Activated T-helper 1 cell treated with anti-CD3 and anti-CD28 coated beads, Interleukin-12 subunit alpha, Interleukin-12 subunit beta, Interleukin-2, Interleukin-4 antibody, amounts not matched to agents 30 ng/mL and 10 ng/mL and 1 ng/mL, durations not matched to agents 14 hours and 24 hours and 36 hours (primary cell): Measurements from ENCODE around the gene FREM2. TPM values are rescaled to one million over a fixed set of nuclear protein-coding genes. Genes with fewer than 3 reads are reported as not detected.

Source experiments
- DNase-seq: peaks from one replicate; pipeline ENCODE4 v3.0.0; 2021; ENCODE audit warnings: low spot score
- H3K27ac Mint-ChIP-seq: one replicate; pipeline ENCODE4 v1.8.0; 2021; ENCODE audit warnings: mild to moderate bottlenecking, mixed read lengths
- H3K27me3 Mint-ChIP-seq: one replicate; pipeline ENCODE4 v1.8.0; 2022; ENCODE audit warnings: mild to moderate bottlenecking, moderate library complexity, mixed read lengths; ENCODE audit not compliant: insufficient read depth
- H3K36me3 Mint-ChIP-seq: one replicate; pipeline ENCODE4 v1.8.0; 2021; ENCODE audit warnings: low read depth, mixed read lengths
- H3K4me1 Mint-ChIP-seq: one replicate; pipeline ENCODE4 v1.8.0; 2021; ENCODE audit warnings: low read depth, mixed read lengths
- H3K4me3 Mint-ChIP-seq: one replicate; pipeline ENCODE4 v1.8.0; 2021; ENCODE audit warnings: mild to moderate bottlenecking, moderate library complexity, mixed read lengths
- H3K9me3 Mint-ChIP-seq: one replicate; pipeline ENCODE4 v1.8.0; 2021; ENCODE audit warnings: mixed read lengths
- intact Hi-C: fragments of 100-400 bp; cut with micrococcal nuclease; formaldehyde crosslinking; loops from one replicate; pipeline ENCODE4 v1.15.1; 2024
- total RNA-seq: library from RNA; stranded (reverse); gene quantifications from 2 replicates; pipeline ENCODE4 v1.2.3, GENCODE V29; 2022

The FREM2 gene, protein sequence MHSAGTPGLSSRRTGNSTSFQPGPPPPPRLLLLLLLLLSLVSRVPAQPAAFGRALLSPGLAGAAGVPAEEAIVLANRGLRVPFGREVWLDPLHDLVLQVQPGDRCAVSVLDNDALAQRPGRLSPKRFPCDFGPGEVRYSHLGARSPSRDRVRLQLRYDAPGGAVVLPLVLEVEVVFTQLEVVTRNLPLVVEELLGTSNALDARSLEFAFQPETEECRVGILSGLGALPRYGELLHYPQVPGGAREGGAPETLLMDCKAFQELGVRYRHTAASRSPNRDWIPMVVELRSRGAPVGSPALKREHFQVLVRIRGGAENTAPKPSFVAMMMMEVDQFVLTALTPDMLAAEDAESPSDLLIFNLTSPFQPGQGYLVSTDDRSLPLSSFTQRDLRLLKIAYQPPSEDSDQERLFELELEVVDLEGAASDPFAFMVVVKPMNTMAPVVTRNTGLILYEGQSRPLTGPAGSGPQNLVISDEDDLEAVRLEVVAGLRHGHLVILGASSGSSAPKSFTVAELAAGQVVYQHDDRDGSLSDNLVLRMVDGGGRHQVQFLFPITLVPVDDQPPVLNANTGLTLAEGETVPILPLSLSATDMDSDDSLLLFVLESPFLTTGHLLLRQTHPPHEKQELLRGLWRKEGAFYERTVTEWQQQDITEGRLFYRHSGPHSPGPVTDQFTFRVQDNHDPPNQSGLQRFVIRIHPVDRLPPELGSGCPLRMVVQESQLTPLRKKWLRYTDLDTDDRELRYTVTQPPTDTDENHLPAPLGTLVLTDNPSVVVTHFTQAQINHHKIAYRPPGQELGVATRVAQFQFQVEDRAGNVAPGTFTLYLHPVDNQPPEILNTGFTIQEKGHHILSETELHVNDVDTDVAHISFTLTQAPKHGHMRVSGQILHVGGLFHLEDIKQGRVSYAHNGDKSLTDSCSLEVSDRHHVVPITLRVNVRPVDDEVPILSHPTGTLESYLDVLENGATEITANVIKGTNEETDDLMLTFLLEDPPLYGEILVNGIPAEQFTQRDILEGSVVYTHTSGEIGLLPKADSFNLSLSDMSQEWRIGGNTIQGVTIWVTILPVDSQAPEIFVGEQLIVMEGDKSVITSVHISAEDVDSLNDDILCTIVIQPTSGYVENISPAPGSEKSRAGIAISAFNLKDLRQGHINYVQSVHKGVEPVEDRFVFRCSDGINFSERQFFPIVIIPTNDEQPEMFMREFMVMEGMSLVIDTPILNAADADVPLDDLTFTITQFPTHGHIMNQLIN (N-terminal part only)
- 0.05 TPM in 2 replicates for total RNA-seq

DNA sequence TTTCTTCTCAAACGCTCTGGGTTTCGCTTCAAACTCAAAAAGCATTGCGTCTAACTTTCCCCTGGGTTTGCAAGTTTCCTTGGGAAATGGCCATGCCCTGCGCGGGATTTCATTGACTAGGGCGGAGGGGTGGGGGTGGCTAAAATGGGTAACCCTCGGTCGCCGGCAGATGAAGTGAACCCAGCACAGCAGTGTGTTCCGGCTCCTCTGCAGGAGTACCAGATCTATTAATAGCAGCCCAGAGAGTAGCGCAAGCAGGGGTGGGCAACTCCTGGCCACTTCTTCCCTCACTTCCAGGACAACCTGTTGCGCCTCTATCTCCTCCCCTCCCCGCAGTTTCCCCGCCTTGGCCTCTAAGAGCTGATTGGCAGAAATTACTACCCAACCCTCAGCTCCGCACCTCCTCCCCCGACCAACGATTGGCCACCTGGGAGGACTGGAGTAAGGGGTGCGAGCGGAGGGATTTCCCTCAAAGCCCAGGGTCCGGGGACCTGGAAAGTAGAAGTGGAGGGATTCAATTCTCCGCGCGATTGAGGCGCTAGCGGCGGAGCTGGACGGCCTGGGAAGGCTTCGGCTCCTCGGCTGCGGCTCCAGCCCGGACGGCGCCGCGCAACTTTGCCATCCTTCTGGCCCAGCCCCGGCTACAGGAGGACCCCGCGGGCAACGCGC lies at the start of gene FREM2:
Gene FREM2 (plus strand): TSS at position 501 of the 669 bp plus-strand sequence. CDS start 268 bp downstream, outside the sequence.
- DNase-seq = no peak
- H3K4me1 Mint-ChIP-seq = no peaks in the 10 kb centered on the region
- no peaks in the 10 kb centered on the region for H3K36me3 Mint-ChIP-seq
- no peak within 1 kb of the TSS for H3K27ac Mint-ChIP-seq
- H3K9me3 Mint-ChIP-seq = no peaks in the 10 kb centered on the region
- intact Hi-C loops = no loop called here
- peaks cover 23% of the 10 kb centered on the region for H3K27me3 Mint-ChIP-seq
- no peak within 1 kb of the TSS for H3K4me3 Mint-ChIP-seq

DNA sequence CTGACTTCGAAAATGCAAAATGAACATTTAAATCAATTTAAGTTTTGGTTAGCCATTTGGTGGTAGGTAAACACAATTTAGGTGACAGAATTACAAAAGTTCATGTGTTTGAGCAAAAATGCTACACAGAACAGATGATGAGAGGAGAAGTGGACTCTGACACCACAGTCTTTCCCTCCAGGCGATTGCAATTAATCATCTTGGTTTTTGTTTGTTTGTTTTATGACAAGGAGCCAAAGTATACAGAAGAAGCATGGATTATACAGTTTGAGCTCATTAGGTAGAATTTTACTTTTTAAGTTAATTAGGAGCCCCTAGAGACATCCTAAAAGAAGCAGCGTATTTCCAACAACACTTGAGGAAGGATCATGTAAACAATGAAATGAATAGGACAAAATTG lies 49.3 kb upstream of the FREM2 start:
- Mint-ChIP-seq H3K27me3 (no peaks in the 10 kb centered on the region), H3K9me3 (no peaks in the 10 kb centered on the region), H3K36me3 (no peaks in the 10 kb centered on the region), H3K4me1 (no peaks in the 10 kb centered on the region), H3K27ac (no peak overlapping the region), H3K4me3 (no peak overlapping the region)
- intact Hi-C loops = no loop called here
- DNase-seq = no peak

DNA sequence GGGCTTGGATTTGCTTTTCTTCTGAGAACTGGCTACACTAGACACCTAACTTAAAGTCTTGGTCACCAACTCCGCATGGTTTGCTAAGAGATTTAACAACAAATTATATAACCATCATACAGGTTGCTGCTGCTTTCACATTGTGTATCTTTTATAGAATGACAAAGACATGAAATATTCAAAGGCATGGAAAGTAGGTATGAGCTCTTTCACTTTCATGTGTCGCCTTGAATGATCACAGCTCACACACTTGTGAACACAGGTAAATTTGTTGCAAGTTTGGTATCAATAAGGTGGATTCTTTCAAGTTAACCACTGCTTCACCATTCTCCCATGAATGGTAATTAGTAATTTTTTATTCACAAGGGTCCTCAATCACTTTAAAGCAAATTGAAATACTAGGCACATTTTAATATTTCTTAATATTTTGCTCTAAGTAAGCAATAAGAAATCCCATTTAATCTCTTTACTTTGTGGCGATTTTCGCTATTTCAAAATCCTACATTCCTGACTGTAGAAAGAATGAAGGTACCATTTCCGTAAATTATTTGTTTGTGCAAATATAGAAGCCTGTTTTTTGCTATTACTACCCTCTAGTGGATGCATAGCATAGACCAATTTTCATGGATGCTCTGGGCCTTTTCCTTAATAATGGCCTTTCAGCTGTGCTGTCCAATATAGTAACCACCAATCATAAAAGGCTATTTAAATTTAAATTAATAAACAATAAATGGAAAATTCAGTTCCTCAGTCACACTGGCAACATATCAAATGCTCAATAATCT lies 45.5 kb upstream of the FREM2 start:
- H3K4me3 Mint-ChIP-seq = no peak overlapping the region
- H3K27me3 Mint-ChIP-seq = no peaks in the 10 kb centered on the region
- H3K9me3 Mint-ChIP-seq = no peaks in the 10 kb centered on the region
- no peaks in the 10 kb centered on the region for H3K4me1 Mint-ChIP-seq
- DNase-seq = no peak
- no peaks in the 10 kb centered on the region for H3K36me3 Mint-ChIP-seq
- H3K27ac Mint-ChIP-seq = no peak overlapping the region
- intact Hi-C loops = no loop called here

DNA sequence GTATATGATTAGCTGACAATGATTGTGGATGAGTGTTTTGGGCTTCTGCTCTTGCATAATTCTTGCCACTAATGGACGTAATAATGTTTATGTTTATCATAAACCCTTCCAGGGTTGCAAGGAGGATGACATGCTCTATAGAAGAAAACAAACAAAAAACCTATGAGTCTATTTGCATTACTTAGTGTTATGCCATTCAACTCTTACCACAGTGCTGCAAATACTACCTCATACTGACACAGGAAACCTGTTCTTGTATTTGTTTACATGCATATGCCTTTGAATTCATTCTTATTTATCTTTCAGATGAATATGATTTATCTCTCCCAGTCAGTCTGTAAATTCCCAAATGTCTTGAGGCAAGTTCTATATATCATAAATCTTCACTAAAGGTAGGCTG lies 39.6 kb upstream of the FREM2 start:
- no peaks in the 10 kb centered on the region for H3K4me1 Mint-ChIP-seq
- intact Hi-C loops = no loop called here
- no peaks in the 10 kb centered on the region for H3K36me3 Mint-ChIP-seq
- H3K9me3 Mint-ChIP-seq = no peaks in the 10 kb centered on the region
- no peak overlapping the region for H3K27ac Mint-ChIP-seq
- H3K27me3 Mint-ChIP-seq = no peaks in the 10 kb centered on the region
- no peak overlapping the region for H3K4me3 Mint-ChIP-seq
- no peak for DNase-seq

DNA sequence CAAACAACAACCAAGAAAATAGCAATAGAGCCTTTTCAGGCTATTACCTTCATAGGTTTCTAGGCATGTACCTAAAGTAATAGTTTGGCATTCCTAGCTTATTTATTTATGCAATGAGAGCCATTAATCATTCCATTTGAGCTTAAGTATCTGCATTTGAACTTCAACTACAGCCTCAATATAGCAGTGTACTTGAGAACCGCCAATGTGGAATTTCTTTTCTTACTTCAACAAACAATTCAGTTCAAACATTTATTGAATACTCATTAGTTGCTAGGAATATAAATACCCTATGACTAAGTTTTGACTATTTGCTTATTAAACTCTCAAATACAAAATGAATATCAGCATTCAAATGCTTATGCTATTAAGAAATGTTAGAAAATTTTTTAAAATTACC lies 38.0 kb upstream of the FREM2 start:
- Mint-ChIP-seq H3K4me1 (no peaks in the 10 kb centered on the region), H3K4me3 (no peak overlapping the region), H3K27me3 (no peaks in the 10 kb centered on the region), H3K27ac (no peak overlapping the region), H3K36me3 (no peaks in the 10 kb centered on the region), H3K9me3 (no peaks in the 10 kb centered on the region)
- no peak for DNase-seq
- intact Hi-C loops = no loop called here

DNA sequence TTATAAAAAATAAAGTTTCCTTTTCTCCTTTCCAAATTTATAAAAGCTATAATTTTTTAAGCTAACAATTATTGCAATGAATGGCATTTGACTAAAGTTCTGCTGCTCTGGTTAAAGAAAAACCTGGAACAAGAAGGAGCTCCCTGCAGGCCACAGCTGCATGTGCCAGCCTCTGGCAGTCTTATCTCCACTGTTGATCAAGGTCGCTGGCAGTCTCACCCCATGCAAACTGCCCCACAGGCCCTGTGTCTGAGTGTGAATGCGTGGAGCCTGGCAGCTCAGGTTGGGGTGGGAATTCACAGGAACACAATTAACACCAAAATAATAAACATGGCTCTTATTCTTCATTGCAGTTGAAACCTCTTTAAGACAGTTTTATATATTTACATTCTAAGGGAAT lies 30.2 kb upstream of the FREM2 start:
- Mint-ChIP-seq H3K36me3 (no peaks in the 10 kb centered on the region), H3K4me1 (no peaks in the 10 kb centered on the region), H3K9me3 (no peaks in the 10 kb centered on the region), H3K27ac (no peak overlapping the region), H3K27me3 (no peaks in the 10 kb centered on the region), H3K4me3 (no peak overlapping the region)
- no peak for DNase-seq
- intact Hi-C loops = no loop called here

DNA sequence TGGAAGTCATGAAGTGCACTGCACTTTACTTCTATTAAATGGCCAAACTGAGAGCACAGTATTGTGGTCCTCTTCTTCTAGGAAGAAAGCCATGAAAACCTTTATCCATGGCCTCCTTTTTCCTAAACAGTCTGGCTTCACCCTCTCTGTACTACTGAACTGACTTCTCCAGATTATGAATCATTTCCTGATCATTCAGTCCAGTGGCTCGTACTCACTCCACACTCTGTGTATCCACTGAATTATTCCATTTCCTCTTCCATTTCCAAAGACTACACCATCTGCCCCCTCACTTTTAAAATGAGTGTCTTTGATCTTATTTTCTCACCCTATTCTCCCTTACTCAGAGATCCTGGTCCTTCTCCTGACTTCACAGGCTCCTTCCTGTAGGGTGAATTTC lies 29.7 kb upstream of the FREM2 start:
- Mint-ChIP-seq H3K36me3 (no peaks in the 10 kb centered on the region), H3K4me1 (no peaks in the 10 kb centered on the region), H3K4me3 (no peak overlapping the region), H3K27ac (no peak overlapping the region), H3K9me3 (no peaks in the 10 kb centered on the region), H3K27me3 (no peaks in the 10 kb centered on the region)
- DNase-seq = no peak
- intact Hi-C loops = no loop called here

DNA sequence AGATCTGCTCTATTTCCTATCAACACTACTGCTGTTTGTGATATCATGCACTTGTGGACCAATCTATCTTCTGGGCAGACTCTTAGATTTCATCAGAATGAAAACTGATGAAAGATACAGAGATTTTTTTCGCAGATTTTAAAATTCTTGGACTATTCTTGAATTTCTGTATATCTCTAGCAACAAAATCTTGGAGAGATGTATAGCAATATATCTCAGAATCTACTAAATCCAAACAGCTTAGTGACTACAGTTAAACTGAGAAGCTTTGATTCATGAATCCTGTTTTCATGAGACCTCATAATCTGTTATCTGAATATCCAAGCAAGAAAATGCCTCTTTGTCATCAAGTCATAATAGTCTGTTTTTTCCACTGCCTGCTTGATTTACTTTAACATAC lies 28.0 kb upstream of the FREM2 start:
- Mint-ChIP-seq H3K27ac (no peak overlapping the region), H3K4me1 (no peaks in the 10 kb centered on the region), H3K36me3 (no peaks in the 10 kb centered on the region), H3K4me3 (no peak overlapping the region), H3K9me3 (no peaks in the 10 kb centered on the region), H3K27me3 (no peaks in the 10 kb centered on the region)
- intact Hi-C loops = no loop called here
- no peak for DNase-seq

DNA sequence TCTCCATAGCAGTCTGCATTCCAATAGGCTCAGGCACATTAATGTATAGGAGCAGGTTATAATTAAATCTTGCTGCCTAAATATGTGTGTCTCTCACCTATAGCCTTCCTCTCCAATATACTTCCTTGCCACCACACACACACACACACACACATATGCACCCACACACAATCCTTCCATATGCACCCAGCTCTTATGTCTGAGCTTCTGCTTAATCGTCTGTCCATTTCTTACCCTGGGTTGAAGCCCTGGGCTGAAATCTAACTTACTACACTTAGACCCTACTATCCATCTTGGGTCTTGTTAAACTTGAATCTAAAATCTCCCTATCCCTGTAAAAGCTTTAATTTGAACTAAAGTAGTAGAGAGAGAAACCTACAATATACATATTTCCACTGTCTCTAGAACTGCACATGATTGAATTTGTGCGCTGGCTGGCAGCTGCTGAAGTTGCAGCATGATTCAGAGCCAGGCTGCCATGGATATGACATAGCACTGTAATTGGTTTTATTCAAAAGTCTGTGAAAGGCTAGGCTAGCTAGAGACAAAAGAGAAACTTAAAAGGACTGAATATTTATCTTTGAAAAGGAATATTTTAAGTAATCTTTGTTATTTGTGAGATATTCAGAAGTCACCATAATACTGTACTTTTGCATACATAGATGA lies 25.7 kb upstream of the FREM2 start:
- Mint-ChIP-seq H3K9me3 (no peaks in the 10 kb centered on the region), H3K27me3 (no peaks in the 10 kb centered on the region), H3K27ac (no peak overlapping the region), H3K36me3 (no peaks in the 10 kb centered on the region), H3K4me3 (no peak overlapping the region), H3K4me1 (no peaks in the 10 kb centered on the region)
- intact Hi-C loops = no loop called here
- DNase-seq = no peak

DNA sequence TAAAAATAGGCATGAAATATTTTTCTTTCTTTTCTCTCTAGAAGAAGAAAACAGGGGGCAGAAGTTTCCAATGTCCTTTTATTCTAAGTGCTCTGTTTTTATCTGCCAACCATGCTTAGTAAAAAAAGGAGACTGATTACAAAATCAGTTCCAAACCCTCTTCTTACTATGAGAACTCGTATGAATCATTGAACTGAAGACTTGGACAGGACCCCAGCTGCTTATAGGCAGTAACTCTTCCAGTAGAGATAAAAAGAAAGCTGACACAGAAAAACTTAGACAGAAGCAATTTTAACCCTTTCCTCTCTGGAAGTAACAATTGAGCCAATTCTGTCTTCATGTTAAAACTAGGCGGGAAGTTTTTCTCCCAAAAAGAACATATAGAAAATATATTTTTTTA lies 24.5 kb upstream of the FREM2 start:
- H3K27me3 Mint-ChIP-seq = no peaks in the 10 kb centered on the region
- H3K4me3 Mint-ChIP-seq = no peak overlapping the region
- intact Hi-C loops = no loop called here
- no peaks in the 10 kb centered on the region for H3K9me3 Mint-ChIP-seq
- no peaks in the 10 kb centered on the region for H3K36me3 Mint-ChIP-seq
- no peak overlapping the region for H3K27ac Mint-ChIP-seq
- DNase-seq = no peak
- no peaks in the 10 kb centered on the region for H3K4me1 Mint-ChIP-seq

DNA sequence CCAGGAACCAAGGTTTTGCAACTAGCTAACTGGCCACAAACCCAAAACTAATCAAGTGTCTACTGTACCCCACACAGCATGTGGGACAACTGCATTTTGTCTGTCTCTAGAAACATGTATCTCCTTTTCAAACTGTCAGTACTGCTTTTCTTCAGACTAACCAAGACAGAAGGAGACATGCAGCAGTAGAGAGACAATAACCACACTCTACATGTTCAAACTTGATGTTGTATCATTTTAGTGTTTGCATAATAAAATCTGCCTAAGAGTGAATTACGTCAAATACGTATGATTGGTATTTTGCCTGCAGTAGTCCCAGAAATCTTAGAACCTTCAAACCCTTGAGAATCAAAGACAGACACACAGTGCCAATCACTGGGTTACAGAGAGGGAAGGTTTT lies 22.0 kb upstream of the FREM2 start:
- Mint-ChIP-seq H3K4me3 (no peak overlapping the region), H3K27ac (no peak overlapping the region), H3K27me3 (no peaks in the 10 kb centered on the region), H3K36me3 (no peaks in the 10 kb centered on the region), H3K4me1 (no peaks in the 10 kb centered on the region), H3K9me3 (no peaks in the 10 kb centered on the region)
- DNase-seq = no peak
- intact Hi-C loops = no loop called here
